A673 (cell line): ENCODE measurements around the gene G6PC1. TPM values are rescaled to one million over a fixed set of nuclear protein-coding genes. Genes with fewer than 3 reads are reported as not detected.
"Not testable (repeated sequence)": the region's sequence is repeated elsewhere in the genome, so short reads cannot be mapped to it uniquely, and the experiment has no call there.

ENCODE experiments used
- BruUV-seq: library from RNA; stranded (reverse); fragments of 400-500 nt; replicated peaks from 2 replicates; lab custom pipeline; 2021; lab: Mats Ljungman, UMichigan
- CTCF ChIA-PET: fragments of 300-600 bp; sonication (Branson Sonifier 250); formaldehyde crosslinking; loops from one replicate; lab custom pipeline; 2022; ENCODE audit warnings: antibody characterized with exemption; lab: Charles Lee
- POLR2A ChIA-PET: fragments of 300-600 bp; sonication (Branson Sonifier 250); formaldehyde crosslinking; loops from one replicate; lab custom pipeline; 2022; ENCODE audit warnings: antibody characterized with exemption; ENCODE audit not compliant: low non-redundant PET; lab: Charles Lee
- DNase-seq: peaks from one replicate; pipeline ENCODE4 v3.0.0-alpha.2; 2015; ENCODE audit warnings: low spot score
- H3K27ac ChIP-seq: fragments of 200-600 bp; sonication (generic); 2 replicates; pipeline ENCODE4 v1.5.1; 2016; ENCODE audit warnings: mixed run types, low read depth, mild to moderate bottlenecking, mixed read lengths, antibody characterized with exemption, low read length; ENCODE audit not compliant: poor library complexity, severe bottlenecking
- H3K27me3 ChIP-seq: fragments of 200-600 bp; sonication (generic); replicated peaks from 2 replicates; pipeline ENCODE4 v1.6.1; 2017; ENCODE audit warnings: mixed run types, low read depth, mild to moderate bottlenecking, mixed read lengths, antibody characterized with exemption, low read length; ENCODE audit not compliant: insufficient read depth, poor library complexity
- H3K36me3 ChIP-seq: fragments of 200-600 bp; sonication (generic); 2 replicates; pipeline ENCODE4 v1.6.1; 2016; ENCODE audit warnings: mixed run types, mild to moderate bottlenecking, mixed read lengths, antibody characterized with exemption, low read length; ENCODE audit not compliant: insufficient read depth, poor library complexity, severe bottlenecking
- H3K4me1 ChIP-seq: fragments of 200-600 bp; sonication (generic); 2 replicates; pipeline ENCODE4 v1.6.1; 2017; ENCODE audit warnings: mixed run types, mild to moderate bottlenecking, mixed read lengths, antibody characterized with exemption, low read length; ENCODE audit not compliant: insufficient read depth, poor library complexity, severe bottlenecking
- H3K4me3 ChIP-seq: fragments of 200-600 bp; sonication (generic); 2 replicates; pipeline ENCODE4 v1.5.1; 2016; ENCODE audit warnings: low read depth, mixed run types, mild to moderate bottlenecking, mixed read lengths, low read length; ENCODE audit not compliant: poor library complexity, severe bottlenecking
- H3K9me3 ChIP-seq: fragments of 200-600 bp; sonication (generic); 2 replicates; pipeline ENCODE4 v1.6.1; 2016; ENCODE audit warnings: mixed run types, low read depth, mild to moderate bottlenecking, mixed read lengths, antibody characterized with exemption, low read length; ENCODE audit not compliant: poor library complexity, severe bottlenecking
- CTCF ChIP-seq: fragments of 300-800, 200-600 bp; sonication (generic); conservative IDR thresholded peaks from 2 replicates; pipeline ENCODE4 v1.5.1; 2017; ENCODE audit warnings: low read depth, mild to moderate bottlenecking, antibody characterized with exemption, low read length, moderate library complexity, mixed read lengths
- EZH2 ChIP-seq: fragments of 200-600 bp; sonication (generic); IDR thresholded peaks from 2 replicates; pipeline ENCODE4 v1.6.1; 2017; ENCODE audit warnings: borderline replicate concordance, low read depth, mild to moderate bottlenecking, mixed read lengths, antibody characterized with exemption, low read length; ENCODE audit not compliant: poor library complexity, severe bottlenecking
- intact Hi-C: fragments of 100-400 bp; cut with micrococcal nuclease; formaldehyde crosslinking; loops from one replicate; pipeline ENCODE4 v1.10.0; 2022; ENCODE audit not compliant: unreplicated experiment
- total RNA-seq: library from RNA; stranded (reverse); gene quantifications from 2 replicates; pipeline ENCODE4 v1.2.3, GENCODE V29; 2021

G6PC1 gene
- total RNA-seq, 1 experiment from 2014 or later: not detected

DNA sequence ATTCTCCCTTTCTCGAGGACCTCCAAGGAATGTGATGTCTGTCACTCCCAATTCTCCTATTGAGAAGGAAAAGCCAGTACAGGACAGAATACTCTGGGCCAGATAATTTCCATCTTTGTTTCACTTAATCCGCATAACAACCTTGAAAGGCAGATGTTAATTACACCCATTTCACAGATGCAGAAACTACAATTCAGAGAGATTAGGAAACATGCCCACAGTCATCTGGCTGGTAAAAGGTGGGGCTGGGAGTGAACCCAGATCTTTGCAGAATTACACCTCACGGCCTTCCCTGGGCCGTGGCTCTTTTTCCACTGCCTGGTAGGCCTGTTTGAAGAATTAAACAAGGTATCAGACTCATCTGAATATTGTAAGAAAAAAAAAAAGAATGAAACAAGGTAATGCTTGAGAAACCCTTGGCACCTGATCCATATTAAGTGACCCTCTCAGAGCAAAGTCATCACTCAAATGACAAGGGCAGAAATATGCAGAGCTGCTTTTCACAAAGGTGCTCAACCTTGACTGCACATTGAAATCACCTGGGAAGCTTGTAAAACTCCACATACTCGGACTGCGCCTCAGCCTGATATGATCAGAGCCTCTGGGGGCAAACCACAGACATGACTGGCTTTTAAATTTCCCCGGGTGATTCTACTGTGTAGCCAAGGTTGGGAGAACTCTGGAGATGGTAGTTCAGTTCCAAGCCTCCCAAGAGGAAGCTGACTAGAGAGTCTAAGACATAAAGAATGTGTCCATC is 16.6 kb upstream of the G6PC1 start:
- Histone ChIP-seq H3K4me3 (no peak overlapping the region), H3K36me3 (no peaks in the 10 kb centered on the region), H3K27ac (no peak overlapping the region), H3K9me3 (no peaks in the 10 kb centered on the region), H3K27me3 (no peaks in the 10 kb centered on the region), H3K4me1 (no peaks in the 10 kb centered on the region)
- CTCF ChIA-PET: no interaction called here
- intact Hi-C loops: no loop called here
- TF ChIP-seq CTCF (no peak), EZH2 (no peak)
- POLR2A ChIA-PET: no interaction called here
- no peak for DNase-seq
- no TSS peak for BruUV-seq

- DNase-seq, BruUV-seq, H3K27me3 ChIP-seq, H3K9me3 ChIP-seq, H3K4me1 ChIP-seq, H3K36me3 ChIP-seq, POLR2A ChIA-PET, H3K4me3 ChIP-seq, intact Hi-C loops, CTCF ChIA-PET, H3K27ac ChIP-seq: not testable (repeated sequence)
Measured at GRCh38 chr17:42885806-42886205, 14.8 kb upstream of the G6PC1 start.

- no peaks in the 10 kb centered on the region for H3K27me3 ChIP-seq
- H3K27ac ChIP-seq: no peak overlapping the region
- no peaks in the 10 kb centered on the region for H3K9me3 ChIP-seq
- POLR2A ChIA-PET: no interaction called here
- no peak for TF ChIP-seq CTCF
- TF ChIP-seq EZH2: no peak
- intact Hi-C loops: no loop called here
- H3K4me3 ChIP-seq: no peak overlapping the region
- DNase-seq: no peak
- no TSS peak for BruUV-seq
- no peaks in the 10 kb centered on the region for H3K36me3 ChIP-seq
- CTCF ChIA-PET: interaction anchor here (0.6 kb wide), 1 partner anchor 290 kb away, joined by 3 read pairs; no protein-coding TSS in a partner anchor
- no peaks in the 10 kb centered on the region for H3K4me1 ChIP-seq
Measured at GRCh38 chr17:42886283-42887176, 14.1 kb upstream of the G6PC1 start.
